CD1c-positive myeloid dendritic cell (primary cell): ENCODE results near the gene MYD88.
"Not testable (repeated sequence)": the region's sequence is repeated elsewhere in the genome, so short reads cannot be mapped to it uniquely, and the experiment has no call there.

Experiments used
- DNase-seq: peaks from one replicate; pipeline ENCODE4 v3.0.0-alpha.2; 2016; ENCODE audit errors: extremely low spot score

The MYD88 gene

GRCh38 chr3:38126121-38126892, 12.2 kb upstream of the MYD88 start:
- no peak for DNase-seq

- peak; percentile 23 for DNase-seq
Measured at GRCh38 chr3:38127611-38128302, 10.7 kb upstream of the MYD88 start.

- DNase-seq = no peak
Measured at GRCh38 chr3:38128303-38128655, 10.2 kb upstream of the MYD88 start.

GRCh38 chr3:38129058-38129457, 9.4 kb upstream of the MYD88 start:
- no peak for DNase-seq

- DNase-seq = no peak
Measured at GRCh38 chr3:38130631-38131065, 7.8 kb upstream of the MYD88 start.

- peak; percentile 34 for DNase-seq
Measured at GRCh38 chr3:38131621-38132369, 6.7 kb upstream of the MYD88 start.

GRCh38 chr3:38133209-38133556, 5.3 kb upstream of the MYD88 start:
- no peak for DNase-seq

- no peak for DNase-seq
Measured at GRCh38 chr3:38133557-38134405, 4.7 kb upstream of the MYD88 start.

GRCh38 chr3:38134517-38135143, 3.8 kb upstream of the MYD88 start:
- not testable (repeated sequence) for DNase-seq

- peak; percentile 50 for DNase-seq
Measured at GRCh38 chr3:38135621-38136277, 2.7 kb upstream of the MYD88 start.

- DNase-seq = no peak
Measured at GRCh38 chr3:38136393-38136776, 2.1 kb upstream of the MYD88 start.

- peak; percentile 99 for DNase-seq
Measured at GRCh38 chr3:38136777-38137614, 1.5 kb upstream of the MYD88 start, which contains the start of gene ACAA1. TSS of gene ACAA1 (minus strand) at chr3:38137127. CDS start at chr3:38137035, 92 bp downstream.

GRCh38 chr3:38137615-38138348, 679 bp upstream of the MYD88 start:
- no peak for DNase-seq

GRCh38 chr3:38139191-38139590, 730 bp downstream of the MYD88 start:
- no peak for DNase-seq

GRCh38 chr3:38139652-38140051, 1.2 kb downstream of the MYD88 start:
- no peak for DNase-seq

- DNase-seq = no peak
Measured at GRCh38 chr3:38140326-38141172, 2.1 kb downstream of the MYD88 start.

GRCh38 chr3:38141173-38141951, 2.9 kb downstream of the MYD88 start:
- no peak for DNase-seq

GRCh38 chr3:38141952-38142273, 3.5 kb downstream of the MYD88 start:
- no peak for DNase-seq
